GM20431 (cell line): Measurements from ENCODE around the gene TTLL9.

Experiments used
- in situ Hi-C: fragments of 300-500 bp; cut with MseI, MboI; formaldehyde crosslinking; loops from one replicate; pipeline ENCODE4 v1.15.0; 2020; ENCODE audit warnings: low sequenced_read_pairs; ENCODE audit not compliant: unreplicated experiment

Gene TTLL9

DNA sequence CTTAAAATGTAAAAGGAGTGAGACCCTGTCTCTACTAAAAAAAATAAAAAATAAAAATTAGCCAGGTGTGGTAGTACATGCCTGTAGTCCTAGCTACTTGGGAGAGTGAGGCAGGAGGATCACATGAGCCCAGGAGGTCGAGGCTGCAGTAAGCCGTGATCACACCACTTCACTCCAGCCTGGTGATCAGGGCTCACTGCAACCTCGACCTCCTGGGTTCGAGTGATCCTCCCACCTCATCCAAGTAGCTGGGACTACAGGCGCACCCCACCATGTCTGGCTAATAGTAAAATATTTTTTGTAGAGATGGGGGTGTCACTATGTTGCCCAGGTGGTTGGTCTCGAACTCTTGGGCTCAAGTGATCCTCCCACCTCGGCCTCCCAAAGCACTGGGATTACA lies 17.0 kb upstream of the TTLL9 start:
- in situ Hi-C loops, result no loop called here

DNA sequence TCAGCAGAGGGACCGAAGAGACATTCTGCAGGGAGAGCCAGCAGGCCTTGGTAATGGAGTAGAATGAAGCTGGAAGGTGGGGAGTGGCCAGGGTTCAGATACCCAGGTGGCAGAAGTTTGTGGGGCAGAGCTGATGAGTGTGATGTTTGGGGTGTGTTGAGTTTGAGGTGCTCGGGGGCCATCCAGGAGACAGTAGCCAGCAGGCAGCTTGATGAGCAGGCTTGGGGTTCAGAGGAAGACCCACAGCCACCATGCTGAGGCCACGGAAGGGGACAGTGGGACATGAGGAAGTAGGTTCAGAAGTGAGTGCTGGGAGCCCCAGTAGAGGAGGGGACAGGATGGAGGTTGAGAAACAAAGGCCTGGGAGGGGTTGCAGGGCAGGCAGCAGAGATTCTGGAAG lies 13.9 kb upstream of the TTLL9 start:
- in situ Hi-C loops, result no loop called here

DNA sequence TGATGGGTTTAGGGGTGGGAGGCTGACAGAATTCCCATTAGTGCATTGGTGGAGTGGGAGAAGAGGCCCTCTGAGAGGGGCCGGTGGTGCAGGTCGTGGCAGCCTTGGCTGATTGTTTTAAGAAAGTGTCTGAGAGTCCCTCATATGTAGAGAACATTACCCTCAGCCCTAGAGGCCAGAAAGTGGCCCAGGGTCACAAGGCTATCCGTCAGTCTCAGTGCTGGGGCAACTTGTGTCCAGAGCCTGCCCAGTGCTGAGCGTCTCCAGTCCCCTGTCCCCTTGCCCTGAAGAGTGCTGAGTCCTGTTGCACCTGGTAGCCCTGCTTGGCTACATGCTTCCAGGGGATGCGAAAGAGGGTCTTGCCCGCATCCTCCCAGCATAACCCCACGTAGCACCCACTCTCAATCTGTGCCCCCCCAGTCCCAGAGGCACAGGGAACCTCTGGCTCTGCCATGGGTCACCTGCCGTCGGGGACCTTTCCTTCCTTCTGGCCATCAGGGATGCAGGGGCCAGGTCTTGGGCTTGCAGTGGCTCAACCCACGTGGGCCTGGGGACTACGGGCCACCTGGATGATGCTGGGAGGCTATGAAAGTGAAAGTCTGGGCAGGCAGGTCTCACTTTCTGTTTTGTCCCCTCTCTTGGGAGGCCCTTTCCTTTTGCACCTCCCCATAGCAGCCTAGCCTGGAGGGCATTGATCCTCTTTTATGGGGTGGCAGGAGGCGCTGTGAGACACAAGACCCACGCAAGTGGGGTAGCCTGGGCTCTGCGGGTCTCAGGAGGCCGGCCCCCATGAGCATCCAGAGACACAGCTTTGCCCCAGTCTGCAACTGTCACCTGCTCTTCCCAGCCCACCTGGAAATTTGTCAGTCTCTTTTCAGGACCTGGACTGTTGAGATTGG lies 12.3 kb upstream of the TTLL9 start:
- in situ Hi-C loops, result no loop called here

DNA sequence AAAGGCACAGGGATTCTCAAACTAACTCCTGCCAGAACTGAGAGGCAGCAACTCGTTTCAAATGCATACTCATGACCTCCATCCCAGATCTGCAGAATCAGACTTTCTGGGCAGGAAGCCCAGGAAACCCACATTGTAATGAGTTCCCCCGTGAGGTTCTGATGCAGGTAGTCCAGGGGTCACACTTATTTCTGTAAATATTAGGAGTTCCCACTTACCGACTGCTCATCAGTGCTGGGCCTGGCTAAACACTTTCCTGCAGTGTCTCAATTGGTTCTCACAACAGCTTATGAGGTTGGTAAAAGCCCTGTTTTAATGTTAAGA lies 11.7 kb upstream of the TTLL9 start:
- in situ Hi-C loops, result no loop called here

DNA sequence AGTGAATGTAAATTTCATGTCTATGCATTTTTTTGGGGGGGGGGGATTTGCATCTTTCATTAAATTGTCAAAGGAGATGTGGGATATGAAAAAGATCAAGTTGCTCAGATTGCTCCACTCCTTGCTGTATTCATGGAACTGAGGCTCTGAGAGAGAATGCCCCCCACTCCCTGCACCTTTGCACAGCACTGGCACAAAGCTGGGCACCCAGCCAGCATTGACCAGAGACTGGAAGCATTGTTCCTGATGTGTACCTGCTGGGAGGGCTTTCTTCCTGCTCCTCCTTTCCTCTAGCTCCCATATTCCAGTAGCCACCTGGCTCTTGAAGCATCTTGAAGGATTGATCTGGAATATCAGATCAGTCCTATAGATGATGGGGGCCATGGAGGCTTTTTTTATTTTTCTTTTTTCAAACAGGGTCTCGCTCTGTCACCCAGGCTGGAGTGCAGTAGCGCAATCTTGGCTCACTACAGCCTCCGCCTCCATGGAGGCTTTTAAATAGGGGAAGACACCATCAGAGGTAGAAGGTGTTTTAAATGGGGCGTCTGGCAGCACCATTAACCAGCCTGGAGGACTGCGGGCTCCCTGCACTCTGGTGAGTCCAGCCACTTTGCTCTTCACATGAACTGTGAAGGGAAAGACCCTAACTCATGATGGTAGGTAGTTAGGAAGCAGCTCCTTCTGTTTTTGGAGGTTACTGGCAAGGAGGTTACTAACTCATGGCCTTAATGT lies 11.0 kb upstream of the TTLL9 start:
- in situ Hi-C loops, result no loop called here

DNA sequence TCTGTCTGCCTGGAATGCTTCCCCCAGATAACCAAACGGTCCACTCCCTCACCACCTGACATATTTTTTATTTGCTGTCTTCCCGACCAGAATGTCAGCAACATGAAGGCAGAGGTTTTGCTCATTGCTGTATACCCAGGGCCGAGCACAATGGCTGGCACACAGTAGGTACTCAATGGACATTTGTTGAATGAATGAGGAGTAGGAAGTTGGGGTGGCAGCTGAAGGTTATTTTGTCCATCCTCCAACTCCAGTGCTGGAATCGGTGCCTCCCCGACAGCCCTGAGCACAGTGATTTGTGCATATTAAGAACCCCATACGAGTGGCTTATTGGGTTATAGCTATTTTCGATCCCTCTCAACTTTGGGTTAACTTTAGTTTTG lies 10.4 kb upstream of the TTLL9 start:
- in situ Hi-C loops, result no loop called here

DNA sequence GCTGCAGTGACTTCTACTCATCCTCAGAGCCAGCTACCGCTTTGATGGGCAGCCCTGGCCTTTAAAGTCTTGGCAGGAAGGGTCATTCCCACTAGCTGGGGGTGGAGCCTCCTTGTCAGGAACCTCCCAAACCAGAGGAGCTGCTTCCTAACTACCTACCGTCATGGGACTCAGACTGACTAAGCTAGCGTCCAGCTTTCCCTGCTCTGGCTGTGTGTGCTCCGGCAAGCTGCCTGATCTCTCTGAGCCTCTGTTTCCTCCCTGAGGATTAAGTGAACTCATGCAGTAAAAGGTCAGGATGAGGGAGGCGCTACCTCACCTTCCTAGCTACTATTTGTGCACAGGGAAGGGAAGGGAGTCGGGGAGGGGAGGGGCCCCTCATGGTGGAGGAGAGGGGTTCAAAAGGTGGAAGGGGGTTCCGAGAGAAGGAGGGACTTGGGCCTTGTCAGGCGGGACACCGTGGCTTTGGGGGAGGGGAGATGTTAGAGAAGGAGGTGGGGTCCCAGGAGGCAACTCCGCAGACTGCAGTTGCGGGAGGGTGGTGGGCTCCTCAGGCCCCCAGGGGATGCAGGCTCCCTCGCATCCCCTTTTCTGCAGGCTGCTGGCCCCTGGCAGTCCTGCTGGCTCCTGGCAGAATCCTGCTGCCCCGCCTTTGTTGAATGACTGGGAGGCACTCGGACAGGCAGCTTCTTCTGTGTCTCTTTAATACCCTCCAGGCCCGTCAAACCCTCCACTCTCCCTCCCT lies 9.9 kb upstream of the TTLL9 start:
- in situ Hi-C loops, result no loop called here

DNA sequence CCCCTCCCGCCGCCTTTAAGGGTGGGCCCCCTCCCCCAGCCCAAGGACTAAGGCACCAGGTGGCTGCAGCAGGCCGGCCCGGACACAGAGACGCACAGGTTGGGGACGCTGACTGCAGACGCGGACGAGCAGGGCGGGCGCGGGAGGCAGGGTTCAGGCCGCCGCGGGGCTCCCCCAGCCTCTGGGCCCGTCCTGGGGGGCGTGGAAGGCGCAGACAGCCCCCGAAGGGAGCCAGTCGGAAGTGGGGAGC lies 9.4 kb upstream of the TTLL9 start:
- in situ Hi-C loops, result no loop called here

DNA sequence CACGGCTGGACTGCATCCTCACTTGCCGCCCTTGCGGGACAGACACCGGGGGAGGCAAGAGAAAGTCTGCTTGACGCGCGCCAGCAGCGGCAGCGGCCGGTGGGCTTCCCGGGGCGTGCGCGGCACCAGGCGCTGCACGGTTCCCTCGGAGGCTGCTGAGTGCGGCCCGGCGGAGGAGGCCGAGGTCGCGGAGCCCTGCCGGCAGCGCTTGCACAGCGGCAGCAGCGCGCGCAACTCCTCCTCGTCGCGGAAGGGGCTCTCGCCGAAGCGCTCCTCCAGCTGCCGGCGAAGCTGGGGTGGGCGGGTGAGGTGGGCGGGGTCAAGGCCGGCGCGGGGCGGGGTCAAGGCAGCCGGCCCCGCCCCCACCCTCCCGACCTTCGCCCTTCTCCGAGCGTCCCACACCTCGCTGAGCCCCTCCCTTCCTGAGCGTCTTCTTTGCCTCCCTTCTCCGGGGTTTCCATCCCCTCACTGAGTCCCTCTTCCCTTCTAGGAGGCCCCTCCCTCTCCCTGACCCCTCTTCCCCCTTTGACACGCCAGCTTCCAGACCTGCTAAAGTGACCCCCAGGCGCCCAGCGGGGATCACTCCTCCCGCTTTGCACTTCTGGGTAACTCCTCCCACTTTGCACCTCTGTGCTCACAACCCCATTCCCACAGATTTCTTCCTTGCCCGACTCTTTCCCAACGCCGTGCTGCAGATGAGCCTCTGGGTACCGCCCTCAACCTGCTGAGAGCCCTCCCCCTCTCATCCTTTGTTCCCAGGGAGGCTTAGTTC lies 8.9 kb upstream of the TTLL9 start:
- in situ Hi-C loops, result no loop called here

DNA sequence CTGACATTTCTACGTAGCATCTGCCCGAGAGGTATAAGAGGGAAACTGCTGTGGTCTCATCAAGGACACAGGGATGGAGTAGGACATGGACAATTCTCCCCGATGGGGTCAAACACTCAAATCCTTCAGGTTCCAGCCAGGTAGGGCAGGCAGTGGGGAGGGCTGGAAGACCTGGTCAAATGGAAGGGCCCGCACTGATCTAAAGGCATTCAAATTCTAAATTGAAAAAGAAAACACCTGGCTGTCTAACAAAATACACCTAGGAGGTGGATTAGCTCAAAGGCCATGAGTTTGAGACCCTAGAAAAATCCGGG lies 8.3 kb upstream of the TTLL9 start:
- in situ Hi-C loops, result no loop called here

DNA sequence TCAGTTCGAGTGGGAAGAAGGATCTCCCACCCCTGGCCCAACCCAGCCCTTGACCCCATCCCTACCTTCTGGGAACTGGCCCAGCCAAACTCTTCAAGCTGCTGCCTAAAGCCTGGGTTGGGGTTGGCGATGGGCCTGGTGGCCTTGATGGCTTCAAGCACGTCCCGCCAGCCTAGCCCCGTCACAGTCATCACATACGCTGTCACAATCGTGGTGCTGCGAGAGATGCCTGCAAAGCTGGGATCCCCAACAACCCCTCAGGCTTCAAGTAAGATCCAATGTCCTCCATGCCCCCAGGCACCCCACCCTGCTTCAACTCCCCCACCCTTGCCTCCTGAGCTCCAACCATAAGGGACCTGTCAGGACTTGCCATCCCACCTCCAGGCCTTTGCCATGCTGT lies 7.9 kb upstream of the TTLL9 start:
- in situ Hi-C loops, result no loop called here

DNA sequence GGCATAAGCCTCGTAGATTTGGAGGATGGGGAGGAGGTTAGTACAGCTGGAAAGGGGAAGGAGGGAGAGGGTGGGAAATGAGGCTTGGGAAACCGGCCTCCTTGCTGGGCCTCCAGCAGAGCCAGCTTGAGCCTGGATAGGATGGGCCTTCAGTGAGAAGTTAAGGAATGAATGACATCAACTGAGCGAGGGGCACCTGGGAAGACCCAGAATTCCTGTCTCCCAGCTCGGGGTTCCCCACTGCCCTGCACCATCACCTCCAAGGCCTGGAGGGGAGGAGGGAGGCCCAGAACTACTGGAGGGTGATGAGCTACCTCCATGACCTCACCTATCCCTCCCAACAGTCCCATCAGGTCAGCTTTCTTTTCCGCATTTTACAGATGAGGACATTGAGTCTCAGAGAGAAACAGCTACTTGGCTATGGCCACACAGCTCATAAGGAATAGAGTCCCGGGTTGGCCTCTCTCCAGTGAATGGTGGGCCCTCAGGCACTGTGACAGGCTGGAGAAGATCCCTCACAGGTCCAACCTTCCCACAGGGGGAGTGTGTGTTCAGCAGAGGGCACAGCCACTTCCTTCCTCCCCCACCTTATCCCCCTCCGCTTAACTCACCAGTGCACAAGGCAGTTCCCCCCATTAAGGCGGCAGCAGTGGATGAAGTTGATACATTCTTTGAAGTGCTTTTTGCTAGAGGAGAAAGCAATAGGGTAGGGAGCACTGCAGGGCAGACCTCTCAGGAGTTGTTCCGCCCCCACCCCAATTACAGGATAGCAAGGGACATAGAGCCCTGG lies 6.9 kb upstream of the TTLL9 start:
- in situ Hi-C loops, result no loop called here

DNA sequence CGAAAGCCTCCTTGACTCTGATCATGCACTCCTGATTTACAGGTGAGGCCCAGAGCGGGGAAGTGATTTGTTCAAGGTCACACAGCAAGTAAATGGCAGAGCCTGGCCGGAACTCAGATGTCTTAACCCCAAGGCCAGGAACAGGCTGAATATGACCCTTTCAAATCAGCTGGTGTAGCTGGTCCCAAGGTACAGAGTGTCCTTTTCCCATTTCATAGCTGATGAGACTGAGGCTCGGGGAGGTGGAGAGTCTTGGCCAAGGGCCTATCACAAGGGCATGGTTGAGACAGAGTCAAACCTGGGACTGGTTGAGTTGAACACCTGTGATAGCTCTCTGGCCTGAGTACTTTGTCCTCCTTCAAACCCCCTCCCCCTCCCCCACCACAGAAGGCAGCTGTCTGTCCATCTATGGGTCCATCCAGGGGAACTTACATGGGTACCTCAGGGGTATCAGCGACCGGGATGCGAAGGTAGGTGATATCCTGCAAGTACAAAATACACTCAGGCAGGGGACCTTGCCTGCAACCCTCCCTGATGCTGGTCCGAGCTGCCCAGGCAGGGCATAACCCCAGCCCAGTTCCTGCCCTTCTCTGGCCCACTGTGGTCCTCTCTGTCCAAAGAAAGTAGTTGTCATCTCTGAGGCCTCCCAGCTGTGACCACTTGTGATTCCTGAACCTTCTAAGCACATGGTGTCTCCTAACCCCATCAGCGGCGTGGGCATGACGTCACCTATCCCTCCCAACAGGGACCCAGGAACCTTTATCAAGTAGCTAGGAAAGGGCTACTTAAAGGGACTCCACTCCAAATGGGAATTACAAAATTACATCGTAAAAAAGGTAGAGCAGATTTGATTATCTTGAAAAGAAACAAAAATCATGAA lies 5.7 kb upstream of the TTLL9 start:
- in situ Hi-C loops, result no loop called here

DNA sequence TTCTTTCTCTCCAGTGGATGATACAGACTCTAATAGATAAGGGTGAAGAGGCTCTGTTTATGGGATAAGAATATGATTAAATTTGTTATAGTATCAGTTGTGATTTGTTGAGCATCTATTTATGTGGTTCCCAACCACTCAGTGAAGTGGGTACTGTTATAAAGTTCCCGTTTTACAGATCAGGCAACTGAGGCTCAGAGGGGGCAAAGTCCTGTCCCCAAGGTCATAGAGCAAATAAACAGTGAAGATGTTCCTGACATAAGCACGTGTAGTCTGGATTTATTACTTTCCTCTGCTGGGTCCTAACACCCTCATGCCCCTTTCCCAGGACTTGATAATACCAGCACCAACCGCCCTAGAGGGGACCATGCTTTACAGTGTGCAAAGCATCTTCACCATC lies 4.2 kb upstream of the TTLL9 start:
- in situ Hi-C loops, result no loop called here

DNA sequence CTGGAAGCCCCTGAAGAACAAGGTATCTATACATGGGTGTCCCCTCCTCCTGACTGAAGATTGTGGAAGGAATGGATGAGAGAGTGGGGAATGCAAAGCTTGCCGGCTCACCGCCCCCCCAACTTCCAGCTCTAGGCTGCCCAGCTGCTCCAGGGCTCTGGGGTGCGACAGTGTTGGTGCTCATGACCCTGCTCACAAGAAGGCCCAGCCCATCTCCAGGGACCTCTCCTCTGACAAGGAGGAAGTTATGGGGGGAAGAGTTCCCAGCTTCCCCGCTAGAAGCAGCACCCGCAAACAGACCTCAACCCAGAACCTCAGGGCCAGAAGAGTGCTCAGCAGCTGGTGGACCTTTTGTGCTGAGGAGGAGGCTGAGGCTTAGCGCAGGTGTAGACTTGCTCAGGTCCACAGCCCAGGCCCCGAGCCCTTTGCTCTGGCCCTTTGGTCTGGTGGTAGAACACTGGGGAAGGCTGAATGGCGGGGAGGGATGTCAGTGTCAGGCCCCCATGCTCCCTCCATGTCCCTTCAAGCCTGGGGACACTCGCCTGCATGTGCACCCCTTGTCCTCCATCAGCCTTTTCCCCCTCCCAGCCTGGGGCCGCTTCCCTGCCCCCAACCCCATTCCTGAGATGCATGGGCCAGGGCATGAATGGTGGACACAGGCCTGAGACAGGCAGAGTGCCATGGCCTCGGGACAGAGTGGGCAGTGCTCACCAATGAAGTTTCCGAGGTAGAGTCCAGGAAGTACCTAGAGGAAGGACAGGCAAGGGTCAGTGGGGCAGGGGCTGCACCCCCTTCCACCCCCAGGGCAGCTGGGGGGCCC lies 1.4 kb upstream of the TTLL9 start:
- in situ Hi-C loops, result no loop called here

DNA sequence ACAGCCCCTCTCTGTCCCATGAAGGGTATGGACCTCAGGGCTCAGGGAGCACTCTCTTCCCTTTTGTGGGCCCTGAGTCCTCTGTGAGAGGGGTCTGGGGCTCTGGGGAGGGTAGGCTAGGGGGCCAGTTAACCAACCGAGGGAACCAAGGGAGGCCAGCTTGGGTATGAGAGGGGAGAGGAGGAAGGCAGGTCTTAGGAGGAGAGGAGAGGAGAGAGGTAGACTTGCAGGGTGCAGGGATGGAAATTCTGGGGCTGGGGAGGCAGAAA lies 827 bp upstream of the TTLL9 start:
- in situ Hi-C loops, result no loop called here

DNA sequence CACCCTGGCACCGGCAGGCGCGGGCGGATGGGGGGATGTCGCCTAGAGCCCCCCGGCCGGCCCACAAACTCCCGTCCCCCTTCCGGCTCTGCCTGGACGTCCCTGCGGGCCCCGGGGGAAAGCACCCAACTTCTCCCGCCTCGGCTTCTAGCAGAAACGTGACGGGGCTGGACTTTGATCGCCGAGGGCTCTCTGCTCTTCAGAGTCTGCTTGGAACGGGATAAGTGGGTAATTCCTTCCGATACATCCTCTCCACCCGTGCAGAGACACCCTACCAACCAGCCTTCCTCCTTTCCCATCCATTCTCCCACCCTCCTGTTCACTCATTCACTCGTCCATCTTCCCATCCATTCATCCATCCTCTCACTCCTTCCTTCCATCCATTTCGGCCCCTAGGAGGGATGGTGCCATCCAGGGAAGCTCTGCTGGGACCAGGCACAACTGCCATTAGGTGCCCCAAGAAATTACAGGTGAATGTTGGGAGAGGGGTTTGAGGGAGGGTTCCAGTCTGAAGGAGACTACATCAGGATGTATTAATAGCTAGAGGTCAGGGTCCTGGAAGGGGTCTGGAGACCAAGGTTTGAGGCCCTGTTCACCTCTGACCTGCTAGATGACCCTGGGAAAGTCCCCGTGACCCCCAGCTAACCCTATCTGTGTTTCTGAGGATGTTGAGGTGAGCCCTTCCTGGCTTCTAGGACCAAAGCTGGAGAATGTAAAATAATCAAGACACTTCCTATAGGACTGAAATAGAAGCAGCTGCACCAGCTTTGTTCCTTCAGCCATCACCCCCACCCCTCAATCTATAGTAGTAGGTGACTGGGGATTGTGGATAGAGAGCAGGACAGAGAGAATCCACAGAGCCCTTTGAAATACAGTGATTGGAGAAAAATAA lies 538 bp downstream of the TTLL9 start:
- in situ Hi-C loops, result no loop called here

DNA sequence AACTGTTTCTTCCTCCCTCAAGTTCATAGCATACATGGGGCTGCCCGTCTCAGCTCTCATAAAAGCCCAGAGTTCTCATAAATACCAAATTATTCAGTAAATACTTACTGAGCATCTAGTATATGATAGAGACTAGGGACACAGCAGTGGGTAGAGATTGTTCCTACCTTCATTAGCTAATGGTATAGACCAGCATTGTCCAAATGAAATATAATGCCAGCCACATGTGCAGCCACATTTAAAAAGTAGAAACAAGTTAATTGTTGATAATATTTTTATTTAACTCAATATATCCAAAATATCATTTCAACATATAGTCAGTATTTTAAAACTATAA lies 1.2 kb downstream of the TTLL9 start:
- in situ Hi-C loops, result no loop called here
